ENCODE data around the gene ABHD12B.
"Not testable (repeated sequence)": the region's sequence is repeated elsewhere in the genome, so short reads cannot be mapped to it uniquely, and the experiment has no call there.

ABHD12B gene

DNA sequence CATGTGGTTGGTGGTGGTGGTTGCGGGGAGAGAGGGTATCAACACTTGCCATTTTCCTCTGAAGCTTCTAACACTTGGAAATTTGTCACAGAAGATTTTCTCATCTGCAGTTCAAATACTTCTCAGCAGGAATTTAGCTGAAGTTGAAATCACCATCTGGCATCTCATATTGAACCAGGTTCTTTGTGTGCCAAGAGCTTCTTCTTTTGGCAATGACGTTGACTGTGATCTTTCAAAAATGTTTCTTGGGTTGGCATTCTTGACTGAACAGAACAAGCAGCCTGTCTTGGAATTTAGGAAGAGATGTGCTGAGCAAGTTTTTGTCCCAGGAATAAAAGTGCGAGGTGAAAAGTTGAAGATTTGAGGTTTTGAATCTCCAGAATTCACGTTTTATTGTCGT is 32.2 kb upstream of the ABHD12B start:
- DNase-seq, result no peak

DNA sequence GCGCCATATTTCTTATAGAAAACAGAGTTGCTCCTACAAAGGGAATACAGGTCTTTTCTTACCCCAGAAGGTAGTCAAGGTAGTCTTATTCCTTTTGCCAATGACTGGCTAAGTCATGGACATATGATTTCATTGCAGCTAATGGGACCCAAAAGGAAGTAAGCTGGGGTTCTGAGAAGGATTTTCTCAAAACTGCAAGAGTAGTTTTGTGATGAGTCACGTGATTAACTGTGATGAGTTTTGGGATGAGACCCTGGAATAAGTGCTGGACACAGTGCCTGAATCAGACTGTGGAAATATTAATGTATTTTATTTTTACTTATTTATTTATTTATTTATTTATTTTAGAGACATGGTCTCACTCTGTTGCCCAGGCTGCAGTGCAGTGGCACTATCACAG is 27.5 kb upstream of the ABHD12B start:
- DNase-seq, result no peak

DNA sequence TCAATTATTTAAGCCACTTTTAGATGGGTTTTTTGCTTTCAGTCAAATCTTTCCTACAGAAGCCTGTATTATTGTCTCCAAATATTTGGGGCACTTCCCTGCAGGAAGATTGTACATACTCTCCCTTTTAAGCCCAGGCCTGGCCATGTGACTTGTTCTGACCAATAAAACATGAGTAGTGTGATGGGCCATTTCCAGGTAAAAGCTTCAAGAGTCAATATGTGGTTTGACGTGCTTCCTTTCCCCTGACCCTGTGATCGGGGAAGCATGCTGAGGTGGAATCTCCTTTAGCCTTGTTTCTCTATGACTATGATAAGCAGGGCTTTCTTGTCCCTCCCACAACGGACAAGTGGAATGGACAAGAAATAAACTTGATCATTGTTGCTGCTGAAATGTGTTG is 26.7 kb upstream of the ABHD12B start:
- DNase-seq, result no peak

DNA sequence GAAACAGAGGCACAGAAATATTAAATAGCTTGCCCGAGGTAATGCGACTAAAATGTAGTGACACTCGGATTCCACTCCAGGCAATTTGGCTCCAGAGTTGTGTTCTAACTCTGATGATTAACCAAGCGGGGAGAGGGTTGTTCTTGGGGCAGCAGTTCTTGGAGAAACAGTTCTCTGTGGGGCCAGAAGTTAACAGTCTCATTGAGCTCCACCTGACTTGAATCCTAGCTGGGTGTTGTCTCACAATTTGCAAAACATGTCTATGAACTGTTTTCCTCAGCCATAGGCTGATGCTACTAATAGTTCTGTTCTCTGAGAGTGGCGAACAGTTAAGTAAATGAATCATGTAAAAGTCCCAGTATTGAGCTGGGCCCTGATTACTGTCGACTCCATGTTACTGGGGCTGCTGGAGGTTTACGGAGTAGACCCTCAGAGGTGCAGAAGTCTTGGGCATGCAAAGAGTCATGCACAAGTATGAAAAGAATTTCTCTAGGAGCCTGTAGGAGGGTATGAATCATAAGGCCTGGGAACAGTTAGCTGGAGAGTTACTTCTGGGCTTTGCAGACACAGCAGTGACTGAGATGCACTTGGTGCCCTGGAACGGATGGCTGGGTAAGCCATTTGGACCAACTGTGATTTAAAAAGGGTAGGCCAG is 25.5 kb upstream of the ABHD12B start:
- DNase-seq, result no peak

DNA sequence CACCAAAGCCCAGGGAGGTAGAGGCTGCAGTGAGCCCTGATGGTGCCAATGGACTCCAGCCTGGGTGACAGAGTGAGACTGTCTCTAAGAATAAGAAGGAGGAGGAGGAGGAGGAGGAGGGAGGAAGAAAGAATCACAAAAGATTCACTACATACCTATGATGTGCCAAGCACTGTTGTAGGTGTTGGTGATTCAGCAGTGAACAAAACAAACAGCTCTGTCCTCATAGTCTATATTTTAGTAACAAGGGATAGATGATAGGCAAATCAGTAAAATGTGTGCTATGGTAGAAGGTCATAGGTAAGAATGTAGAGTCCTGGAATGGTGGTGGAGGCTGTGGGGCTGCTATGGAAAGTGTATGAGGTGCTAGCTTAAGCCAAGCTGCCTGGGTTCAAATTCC is 18.0 kb upstream of the ABHD12B start:
- no peak for DNase-seq

DNA sequence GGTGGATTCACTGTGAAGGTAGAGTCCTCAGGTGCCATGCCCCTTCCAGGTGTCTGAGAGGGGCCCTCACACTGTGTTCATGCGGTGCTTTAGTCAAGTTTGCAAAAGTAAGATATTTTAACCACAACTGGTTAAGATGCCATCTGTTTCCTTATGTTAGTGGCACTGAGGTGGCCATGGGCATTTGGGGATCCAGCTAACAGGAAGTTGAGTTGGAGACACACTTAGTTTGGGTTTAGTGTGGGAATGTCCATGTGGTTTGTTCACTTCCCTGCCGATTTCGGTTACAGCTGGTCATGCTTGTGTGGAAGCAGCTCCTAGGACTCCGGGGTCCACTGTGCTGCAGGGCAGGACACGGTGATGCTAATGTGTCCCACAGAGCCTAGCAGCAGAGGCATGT is 17.3 kb upstream of the ABHD12B start:
- DNase-seq, result no peak

DNA sequence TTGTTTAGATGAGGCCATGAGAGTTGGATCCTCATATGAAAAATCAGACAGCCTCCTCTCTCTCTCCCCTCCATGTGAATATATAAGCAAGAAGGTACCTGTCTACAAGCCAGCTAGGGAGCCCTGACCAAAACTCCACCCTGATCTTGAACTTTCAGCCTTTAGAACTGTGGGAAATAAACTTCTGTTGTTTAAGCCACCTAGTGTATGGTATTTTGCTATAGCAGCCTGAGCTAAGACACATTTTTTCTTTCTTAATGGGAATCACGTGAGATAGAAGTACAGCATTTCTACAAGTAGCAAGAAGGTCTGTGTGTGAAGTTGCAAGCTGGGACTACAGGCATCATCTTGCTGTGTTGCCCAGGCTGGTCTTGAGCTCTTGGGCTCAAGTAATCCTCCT is 16.3 kb upstream of the ABHD12B start:
- DNase-seq, result no peak

DNA sequence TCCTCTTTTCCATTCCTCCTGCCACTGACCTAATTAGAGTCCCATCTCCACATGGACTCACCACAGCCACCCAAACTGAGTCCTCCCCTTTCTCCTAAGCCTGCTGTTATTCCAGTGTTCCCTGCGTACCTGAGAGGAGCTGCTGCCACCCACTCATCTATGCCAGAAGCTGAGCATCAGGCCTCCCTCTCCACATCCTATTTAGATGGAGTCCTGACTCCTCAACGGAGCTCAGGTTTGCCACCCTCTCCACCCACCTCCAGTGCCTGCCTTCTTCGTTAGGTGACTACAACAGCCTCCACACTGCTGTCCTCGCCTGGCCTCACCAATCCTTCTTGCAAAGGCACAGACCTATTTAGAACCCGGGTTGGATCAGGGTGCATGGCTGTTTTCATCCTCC is 15.2 kb upstream of the ABHD12B start:
- DNase-seq, result no peak

DNA sequence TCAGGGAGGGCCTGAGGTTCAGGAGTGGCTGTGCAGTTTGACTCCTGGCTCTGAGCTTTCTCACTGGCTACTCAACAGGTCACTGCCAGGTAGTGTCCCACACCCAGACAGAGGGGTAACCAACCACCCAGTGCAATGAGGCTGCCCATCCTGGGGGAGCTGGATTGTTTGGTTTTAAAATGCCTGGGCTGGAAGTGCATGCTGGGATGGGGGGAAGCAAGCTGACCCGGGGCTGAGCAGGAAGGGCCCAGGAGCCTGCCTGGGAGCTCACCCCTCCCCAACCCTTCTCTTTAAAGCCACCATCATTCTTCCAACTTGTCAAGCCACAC is 12.6 kb upstream of the ABHD12B start:
- DNase-seq, result no peak

DNA sequence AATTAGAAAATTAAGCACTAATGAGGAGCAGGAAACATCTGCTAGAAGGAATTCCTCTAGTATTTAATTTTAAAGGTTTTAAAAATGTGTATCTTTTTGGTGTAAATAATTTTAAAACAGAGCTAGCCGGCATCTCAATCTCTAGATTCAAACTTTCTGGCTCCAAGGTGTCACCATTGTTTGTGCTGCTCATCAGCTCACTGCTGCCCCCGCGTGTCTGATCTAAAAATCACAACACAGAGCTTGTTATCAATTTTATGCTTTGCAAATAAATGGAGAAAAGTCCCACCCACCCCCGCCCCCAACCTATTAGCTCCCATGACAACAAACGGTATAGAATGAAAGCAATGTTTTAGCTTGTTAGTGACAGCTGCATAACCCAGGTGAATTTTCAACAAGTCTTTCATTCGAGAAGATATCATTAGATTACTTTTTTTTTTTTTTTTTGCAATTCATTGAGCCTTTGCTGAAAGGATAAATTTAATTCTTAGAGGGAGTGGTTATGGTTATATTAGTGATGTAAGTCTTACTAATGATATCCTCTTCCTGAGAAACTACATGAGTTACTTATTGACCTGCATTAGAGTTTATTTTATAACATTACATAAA is 11.3 kb upstream of the ABHD12B start:
- DNase-seq, result peak; percentile 90

DNA sequence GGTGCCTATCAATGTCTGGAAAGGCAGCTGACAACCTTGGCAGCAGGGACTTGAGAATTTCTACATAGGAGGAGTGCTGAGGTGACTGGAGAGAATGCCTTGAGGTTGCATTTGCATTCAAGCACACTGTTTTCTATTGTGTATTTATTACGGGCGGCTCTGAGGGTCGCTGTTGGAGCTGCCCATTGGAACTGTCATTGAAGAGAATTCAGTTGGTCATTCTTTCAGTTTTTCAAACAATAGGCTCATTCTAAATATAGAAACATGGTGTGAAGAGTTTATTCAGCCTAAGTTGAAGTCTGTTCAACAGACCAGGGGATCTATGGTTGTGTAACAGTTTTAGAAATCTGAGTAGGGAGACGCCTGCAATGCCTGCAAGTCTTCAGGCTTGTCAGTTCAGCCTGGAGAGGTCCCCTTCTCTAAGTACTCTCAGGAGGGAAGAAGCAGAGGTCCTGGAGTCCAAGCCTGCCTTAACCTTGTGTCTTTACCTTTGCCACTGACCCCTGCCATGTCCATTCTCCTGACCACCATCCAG is 9.8 kb upstream of the ABHD12B start:
- no peak for DNase-seq

DNA sequence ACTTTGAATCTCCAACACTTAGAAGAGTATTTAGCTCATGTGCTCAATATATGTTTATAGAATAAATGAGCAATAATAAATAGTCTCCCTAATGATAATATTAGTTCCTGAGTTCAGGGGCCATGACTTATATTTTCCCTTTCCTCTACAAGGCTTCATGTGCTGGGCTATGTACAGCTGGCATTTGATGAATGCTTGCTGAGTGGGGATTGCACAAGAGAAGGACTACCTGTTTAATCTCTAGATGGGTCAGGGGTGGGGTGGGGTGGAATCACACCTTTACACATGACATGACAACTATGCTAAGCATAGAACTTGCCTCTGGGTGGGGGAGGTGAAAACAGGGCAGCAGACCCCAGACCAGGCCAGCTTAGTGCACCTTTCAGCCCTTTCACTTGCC is 7.6 kb upstream of the ABHD12B start:
- DNase-seq, result no peak

DNA sequence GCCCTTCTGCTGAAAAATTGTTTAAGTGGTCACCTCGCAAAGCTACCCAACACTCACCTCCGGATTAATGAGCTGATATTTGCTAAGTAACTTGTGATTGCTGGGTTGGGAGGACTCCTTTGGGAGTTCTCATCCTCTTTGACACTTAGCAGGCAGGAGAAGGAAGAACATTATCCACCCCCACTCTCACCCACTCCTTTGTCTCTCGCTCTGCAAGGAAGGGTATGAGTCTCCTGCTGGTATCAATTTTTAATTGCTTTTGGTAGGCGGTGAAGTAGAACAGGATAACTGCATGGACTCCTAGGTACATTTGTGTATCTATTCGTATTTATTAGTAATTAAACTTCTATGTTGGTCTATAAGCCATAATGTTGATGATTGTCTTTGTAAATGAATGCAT is 6.9 kb upstream of the ABHD12B start:
- DNase-seq, result no peak

DNA sequence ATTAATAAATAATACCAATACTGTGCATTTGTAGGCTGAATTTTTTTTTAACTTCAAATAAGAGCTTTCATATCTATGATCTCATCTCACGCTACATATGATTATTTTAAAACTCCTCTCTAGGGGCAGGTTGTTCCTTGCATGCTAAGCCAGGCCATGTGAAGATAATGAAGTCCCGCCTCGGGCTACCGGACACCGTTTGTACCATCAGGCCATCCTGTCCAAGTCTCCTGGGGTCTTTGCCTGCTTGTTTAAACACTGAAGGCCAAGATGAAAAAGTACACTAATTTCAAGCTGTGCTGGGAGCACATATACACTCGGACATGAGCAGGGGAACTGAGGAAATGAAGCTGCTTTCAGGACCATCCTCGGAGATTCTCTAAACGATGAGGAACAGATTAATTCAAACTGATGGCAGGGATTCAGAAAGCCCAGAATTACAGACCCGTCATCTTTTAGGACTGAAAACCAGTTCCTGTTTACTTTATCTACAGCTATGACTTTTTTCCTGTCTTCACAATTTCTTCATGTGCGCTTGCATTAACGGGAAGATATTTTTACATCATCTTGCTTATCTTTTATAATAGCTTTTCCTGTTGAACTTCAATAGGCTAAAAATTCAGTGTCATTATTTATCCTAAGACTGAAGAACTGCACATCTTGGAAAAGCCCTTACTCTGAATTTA is 6.3 kb upstream of the ABHD12B start:
- no peak for DNase-seq

DNA sequence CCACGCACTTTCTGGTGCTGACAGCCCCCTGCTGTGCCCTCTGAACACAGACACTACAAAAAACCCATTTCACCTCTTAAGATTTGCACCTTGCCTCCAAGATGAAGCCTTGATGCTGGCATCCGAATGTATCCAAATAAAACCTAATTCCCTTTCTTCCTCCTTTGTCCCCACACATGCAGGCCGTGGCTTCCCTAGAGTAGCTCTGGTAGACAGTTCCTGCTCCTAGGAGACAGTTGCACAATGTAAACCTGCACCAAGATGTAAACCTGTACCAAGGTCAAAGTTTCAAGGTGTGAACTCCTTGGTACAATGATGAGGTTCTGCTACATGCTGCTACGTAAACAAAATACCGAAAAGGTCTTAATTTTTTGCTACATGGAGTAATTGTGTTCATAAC is 625 bp upstream of the ABHD12B start:
- DNase-seq, result no peak

DNA sequence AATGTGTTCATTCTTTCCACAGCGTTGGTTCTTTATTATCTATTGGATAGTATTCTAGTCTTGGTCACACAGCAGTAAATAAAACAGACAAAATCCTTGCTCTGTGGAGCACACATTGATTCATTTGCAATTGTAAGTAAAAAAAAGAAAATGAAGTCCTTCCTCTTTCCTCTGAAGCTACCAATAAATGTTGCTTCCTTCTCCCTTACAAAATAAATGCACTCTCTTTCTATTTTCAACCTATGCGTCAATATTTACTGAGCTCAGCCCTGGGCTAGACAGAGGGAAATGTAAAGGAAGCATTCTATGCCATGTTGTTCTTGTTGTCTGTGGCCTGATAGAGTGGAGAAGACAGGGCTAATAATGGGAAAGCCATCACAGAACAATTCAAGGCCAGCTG is 2.9 kb downstream of the ABHD12B start:
- no peak for DNase-seq

DNA sequence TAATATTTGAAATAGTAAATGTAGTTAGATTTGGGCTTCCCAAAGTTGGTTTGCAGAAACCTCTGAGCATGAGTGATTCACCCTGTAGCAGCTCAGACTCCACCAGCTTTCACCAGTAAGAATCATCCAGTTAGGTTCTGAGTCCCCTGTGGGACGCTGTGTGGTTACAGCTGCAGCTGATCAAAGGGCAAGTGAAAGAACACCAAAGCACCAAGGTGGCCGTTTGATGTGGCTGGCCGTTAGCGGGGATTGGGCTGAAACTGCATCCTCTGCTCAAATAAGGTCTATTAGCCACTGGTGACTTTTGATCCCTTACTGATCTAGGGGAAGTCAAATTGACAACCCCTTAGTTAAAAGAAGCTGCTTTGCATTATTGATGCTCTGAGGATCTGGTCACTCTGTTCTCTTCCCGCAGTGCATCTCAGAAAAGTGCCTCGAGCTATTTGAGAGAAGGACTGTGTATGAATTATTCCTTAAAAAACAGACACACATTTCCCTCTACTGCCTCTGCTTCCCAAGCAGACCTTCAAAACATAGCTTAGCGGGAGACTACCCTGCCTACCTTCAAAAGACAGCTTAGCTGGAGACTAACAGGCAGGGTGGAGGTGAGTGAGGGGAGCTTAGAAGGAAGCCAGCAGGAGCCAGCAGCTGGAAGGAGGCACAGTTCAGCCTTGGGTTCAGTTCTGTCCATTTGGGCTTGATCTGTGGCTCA is 3.7 kb downstream of the ABHD12B start:
- DNase-seq, result no peak

DNA sequence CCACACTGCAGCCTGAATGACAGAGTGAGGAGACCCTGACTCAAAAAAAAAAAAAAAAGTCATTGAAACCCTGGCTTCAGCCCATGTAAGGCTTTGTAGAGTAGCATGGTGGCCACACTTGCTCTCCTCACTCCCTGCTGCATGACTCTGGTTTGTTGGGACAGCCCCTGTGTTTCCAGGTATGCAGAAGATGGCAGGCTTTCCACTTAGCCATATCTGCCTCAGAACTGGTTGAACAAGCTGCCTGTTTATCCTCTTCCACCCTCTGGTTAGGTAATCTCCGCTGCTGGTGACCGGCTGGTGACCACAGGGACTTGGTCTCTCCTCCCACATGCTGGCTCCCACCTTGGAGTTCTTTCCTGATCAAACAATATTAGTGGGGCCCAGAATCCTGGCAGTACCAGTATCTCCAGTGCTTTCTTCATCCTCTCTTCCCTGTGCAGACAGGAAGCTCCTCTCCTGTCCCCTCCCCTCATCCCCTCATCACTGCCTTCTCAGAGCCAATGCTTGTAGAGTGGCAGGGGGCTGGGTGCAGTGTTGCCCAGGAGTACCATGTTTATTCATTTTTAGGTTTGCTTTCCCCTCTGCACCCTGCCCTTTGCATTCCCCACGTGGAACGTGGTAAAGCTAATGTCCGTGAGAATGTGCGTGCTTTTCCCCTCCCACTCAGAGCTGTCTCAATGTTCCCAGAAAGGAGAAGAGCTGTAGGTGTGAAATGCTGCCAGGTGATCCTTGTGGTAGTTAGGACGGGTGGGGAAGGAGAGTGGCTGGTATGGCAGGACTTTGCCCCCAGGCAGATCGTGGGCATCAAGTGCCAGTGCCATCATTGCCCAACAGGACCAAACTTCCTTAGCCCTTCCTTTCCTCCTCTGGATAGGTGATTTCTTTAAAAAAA is 11.3 kb downstream of the ABHD12B start:
- DNase-seq, result no peak

DNA sequence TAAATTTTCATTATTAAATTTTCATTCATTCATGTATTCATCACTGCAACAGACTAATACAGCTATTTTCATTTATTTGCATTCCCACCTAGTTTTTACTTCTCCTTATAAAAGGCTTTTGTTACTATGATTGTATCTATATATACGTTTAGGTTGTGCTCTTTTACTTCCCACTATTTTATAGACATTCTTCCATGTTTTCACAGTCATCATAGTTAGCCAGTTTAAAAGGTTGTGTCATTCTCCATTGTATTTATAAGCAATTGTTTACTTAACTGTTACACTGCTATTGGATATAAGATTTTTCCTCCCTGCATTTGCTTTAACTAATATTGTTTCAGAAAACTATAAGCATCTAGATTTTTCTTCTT is 12.0 kb downstream of the ABHD12B start:
- no peak for DNase-seq

DNA sequence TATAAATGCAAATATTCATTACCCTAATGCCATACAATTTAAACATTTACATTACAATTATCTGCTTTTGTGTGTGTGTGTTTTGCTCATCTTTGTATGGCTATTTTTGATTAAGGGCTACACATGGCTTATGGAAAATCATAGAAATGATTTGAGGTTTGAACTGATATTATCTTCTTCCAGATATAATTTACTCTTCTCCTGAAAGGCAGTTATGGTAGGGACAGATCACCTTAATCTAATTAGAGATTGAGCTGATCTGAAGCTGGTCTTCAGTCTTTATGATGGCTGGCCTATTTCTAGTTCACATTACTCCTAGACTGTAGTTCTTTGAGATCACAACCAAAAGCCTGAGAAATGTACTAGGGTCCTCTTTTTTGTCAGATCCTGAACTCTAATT is 15.6 kb downstream of the ABHD12B start:
- DNase-seq, result no peak

DNA sequence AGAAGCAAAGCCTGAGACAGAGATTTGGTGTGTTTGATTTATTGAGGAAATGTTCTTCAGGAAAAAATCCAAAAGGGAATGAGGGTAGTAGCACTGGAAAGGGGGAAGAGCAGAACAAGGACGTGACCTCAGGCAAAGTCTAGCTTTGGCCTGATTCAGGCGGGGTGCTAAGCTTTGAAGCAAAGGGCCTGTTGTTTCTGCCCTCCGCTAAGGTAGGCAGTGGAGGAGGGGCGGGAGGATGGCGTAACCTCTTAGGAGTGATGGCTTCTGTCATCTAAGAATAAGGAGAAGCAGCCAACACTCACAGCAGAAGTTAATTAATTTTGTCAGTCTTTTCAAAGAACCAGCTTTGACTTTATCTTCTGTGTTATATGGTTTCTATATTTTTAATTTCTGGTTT is 20.4 kb downstream of the ABHD12B start:
- DNase-seq, result no peak

DNA sequence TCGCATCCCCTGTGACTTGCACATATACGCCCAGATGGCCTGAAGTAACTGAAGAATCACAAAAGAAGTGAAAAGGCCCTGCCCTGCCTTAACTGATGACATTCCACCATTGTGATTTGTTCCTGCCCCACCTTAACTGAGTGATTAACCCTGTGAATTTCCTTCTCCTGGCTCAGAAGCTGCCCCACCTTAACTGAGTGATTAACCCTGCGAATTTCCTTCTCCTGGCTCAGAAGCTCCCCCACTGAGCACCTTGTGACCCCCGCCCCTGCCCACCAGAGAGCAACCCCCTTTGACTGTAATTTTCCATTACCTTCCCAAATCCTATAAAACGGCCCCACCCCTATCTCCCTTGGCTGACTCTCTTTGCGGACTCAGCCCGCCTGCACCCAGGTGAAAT is 24.6 kb downstream of the ABHD12B start:
- DNase-seq, result not testable (repeated sequence)

DNA sequence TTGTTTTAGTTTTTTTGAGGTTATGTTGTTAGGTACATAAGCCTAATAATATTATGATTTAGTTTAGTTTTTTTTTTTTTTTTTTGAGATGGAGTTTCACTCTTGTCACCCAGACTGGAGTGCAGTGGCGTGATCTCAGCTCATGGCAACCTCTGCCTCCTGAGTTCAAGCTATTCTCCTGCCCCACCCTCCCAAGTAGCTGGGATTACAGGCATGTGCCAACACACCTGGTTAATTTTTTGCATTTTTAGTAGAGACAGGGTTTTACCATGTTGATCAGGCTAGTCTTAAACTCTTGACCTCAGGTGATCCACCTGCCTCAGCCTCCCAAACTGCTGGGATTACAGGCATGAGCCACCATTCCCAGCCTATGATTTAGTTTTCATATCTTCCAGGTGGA is 25.2 kb downstream of the ABHD12B start:
- DNase-seq, result not testable (repeated sequence)

Data from right forelimb (tissue), 1 donor.